HG02571 (cell line): ENCODE results near the gene PHLPP2.
"Not testable (repeated sequence)": the region's sequence is repeated elsewhere in the genome, so short reads cannot be mapped to it uniquely, and the experiment has no call there.

Experiments
- ATAC-seq: cut with Tn5 transposase; IDR thresholded peaks from one replicate; pipeline ENCODE4 v1.9.1; 2021; ENCODE audit warnings: mild to moderate bottlenecking, moderate library complexity; ENCODE audit not compliant: unreplicated experiment

PHLPP2 gene

DNA sequence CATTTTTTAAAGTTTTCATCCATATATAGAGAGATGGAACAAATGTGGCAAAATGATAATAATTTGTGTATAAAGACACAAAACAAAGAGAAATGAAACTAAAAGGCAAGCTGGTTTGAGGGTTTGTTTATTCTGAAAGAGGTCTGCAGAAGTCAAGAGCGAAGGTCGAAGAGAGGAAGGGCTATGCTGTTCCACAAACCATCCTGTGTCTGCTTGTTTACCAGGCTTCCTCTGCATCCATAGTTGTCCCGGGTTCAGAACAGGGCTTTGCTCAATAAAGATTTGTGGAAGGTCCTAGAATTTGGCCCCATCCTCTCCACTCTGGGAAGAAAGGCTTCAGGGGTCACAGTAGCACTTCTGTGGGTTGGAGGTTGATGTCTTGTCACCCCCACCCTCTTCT lies 100.9 kb downstream of the PHLPP2 start:
- ATAC-seq, result no peak

DNA sequence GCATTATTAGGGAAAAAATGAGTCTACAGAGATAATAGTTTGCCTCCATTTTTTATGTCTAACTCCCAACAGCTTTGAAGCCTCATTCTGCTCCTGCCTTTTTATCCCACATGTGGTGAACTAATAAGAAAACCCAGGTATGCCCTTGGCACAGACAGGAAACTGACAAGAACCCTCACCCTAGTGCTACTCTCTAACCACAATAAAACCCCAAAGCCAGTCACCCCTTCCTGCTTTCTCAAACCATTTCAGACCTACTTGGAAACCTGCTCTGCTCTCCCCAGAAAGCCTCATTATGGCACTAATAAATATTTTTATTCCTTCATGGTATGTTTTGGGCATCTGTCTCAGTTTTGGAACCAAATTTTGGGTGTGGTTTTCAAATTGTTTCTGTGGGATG lies 102.4 kb downstream of the PHLPP2 start:
- no peak for ATAC-seq

DNA sequence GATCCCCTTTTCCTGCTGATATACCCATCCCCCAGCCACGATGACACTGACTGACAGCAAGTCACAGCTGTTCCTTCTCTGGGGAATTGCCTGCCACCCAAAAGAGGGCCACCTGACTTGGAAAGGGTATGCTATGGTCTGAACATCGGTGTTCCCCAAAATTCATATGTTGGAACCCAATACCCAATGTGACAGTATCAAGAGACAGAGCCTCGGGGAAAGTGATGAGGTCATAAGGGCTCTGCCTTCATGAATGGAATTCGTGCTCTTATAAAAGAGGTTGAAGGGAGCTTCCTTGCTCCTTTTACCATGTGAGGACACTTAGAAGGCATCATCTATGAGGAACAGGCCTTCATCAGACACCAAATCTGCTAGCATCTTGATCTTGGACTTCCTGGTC lies 106.1 kb downstream of the PHLPP2 start:
- no peak for ATAC-seq

GRCh38 chr16:71614956-71615355 lies 109.5 kb downstream of the PHLPP2 start:
- not testable (repeated sequence) for ATAC-seq

DNA sequence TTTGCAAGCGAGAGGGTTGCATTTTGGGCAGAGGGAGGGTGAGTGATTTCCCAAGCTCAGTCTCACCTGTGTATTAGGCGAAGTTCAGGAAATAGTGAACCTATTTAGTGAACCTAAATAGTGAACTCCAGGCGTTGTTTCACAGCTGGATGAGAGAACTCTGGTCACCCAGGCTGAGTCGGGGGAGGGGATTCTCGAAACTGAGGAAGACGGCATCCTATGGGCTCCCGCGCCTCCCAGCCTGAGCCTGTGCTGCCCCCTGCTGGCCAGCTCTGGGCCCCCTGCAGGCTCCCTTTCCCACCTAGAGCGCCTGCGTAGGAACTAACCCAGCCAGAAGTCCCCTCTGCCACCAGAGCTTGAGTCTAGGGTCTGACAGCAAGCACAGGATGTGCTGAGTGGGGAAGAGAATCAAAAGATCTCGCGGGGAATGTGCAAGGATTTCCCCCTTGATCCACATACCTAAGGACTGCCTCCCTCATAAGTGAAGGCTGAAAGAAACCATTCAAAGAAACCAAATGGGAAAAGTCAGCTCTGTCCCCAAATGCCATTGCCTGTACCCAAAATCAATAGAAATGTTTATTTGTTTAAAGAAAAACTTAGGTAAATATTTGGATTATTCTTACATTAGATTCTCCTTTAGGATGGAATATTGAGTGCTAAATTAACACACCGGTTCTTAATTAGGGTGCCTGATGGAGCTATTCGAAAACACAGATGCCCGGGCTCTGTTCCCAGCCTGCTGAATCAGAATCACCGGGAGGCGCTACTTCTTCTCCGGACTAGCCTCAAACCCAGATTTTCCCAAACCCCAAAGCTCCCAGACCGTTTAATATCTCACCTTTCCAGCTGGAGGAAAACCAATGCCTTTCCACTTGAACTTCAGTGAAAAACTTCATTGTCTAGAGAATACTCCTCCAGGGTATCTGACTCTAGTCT lies 113.3 kb downstream of the PHLPP2 start:
- no peak for ATAC-seq

DNA sequence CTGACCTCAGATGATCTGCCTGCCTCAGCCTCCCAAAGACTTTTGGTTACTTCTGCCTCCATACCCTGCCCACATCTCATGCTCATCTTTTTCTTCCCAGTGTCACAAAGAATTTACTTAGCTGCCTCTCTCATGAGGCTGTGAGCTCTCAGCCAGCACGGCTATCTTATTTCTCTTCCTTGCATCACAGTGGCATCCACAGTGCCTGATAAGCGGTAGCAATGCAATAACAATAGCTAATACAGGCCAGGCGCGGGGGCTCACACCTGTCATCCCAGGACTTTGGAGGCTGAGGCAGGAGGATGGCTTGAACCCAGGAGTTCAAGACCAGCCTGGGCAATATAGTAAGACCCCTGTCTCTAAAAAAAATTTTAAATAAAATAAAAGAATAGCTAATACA lies 114.1 kb downstream of the PHLPP2 start:
- ATAC-seq, result no peak

GRCh38 chr16:71609066-71609465 lies 115.4 kb downstream of the PHLPP2 start:
- no peak for ATAC-seq

GRCh38 chr16:71600822-71601221 lies 123.7 kb downstream of the PHLPP2 start:
- ATAC-seq, result no peak

GRCh38 chr16:71598426-71598825 lies 126.1 kb downstream of the PHLPP2 start:
- ATAC-seq, result not testable (repeated sequence)

- ATAC-seq, result not testable (repeated sequence)
Observed at GRCh38 chr16:71595340-71595826, 129.1 kb downstream of the PHLPP2 start.
